ENCODE measurements around the gene LHFPL6. TPM values are rescaled to one million over a fixed set of nuclear protein-coding genes. Genes with fewer than 3 reads are reported as not detected.

LHFPL6 gene
- total RNA-seq, 2 experiments from 2014 or later = 1.2 TPM

DNA sequence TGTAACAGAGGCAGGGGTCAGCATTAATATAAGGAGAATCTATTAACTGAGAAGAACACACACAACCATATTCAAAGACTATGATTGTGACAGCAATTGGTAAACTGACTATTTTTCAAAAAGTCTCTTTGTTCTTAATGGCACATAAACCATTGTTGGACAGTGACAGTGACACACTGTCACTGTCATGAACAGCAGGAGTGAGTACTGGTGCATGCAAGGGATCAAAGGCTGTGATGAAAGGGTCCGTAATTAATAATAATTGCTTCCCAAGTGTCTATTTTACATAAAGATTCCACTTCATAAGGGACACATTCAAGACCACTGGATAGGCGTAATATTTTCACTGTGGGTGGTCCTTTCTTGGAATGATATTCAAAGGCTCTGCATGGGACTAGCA, 50.7 kb downstream of the LHFPL6 start:
- ChIA-PET CTCF (no interaction called here), POLR2A (no interaction called here)
- H3K27ac Mint-ChIP-seq = no peak overlapping the region
- H3K4me3 Mint-ChIP-seq = no peak overlapping the region
- H3K27me3 Mint-ChIP-seq = peaks cover 14% of the 10 kb centered on the region
- intact Hi-C loops (cut with DNase I, micrococcal nuclease) = no loop called here
- no peaks in the 10 kb centered on the region for H3K9me3 Mint-ChIP-seq (ENCODE audit: low read depth)
- DNase-seq = no peak
- no peaks in the 10 kb centered on the region for H3K4me1 Mint-ChIP-seq
- no peaks in the 10 kb centered on the region for H3K36me3 Mint-ChIP-seq (ENCODE audit: low read depth)
- no peak for ATAC-seq

- no peak overlapping the region for H3K4me3 Mint-ChIP-seq
- intact Hi-C loops (cut with DNase I, micrococcal nuclease) = no loop called here
- no peak for DNase-seq
- ChIA-PET CTCF (interaction anchor here (0.7 kb wide), 1 partner anchor 53 kb away, joined by 3 read pairs; no protein-coding TSS in a partner anchor), POLR2A (no interaction called here)
- H3K4me1 Mint-ChIP-seq = no peaks in the 10 kb centered on the region
- no peaks in the 10 kb centered on the region for H3K9me3 Mint-ChIP-seq (ENCODE audit: low read depth)
- no peak overlapping the region for H3K27ac Mint-ChIP-seq
- peaks cover 19% of the 10 kb centered on the region for H3K27me3 Mint-ChIP-seq
- H3K36me3 Mint-ChIP-seq (ENCODE audit: low read depth) = no peaks in the 10 kb centered on the region
- ATAC-seq = no peak
Measured at GRCh38 chr13:39550931-39551330, 52.1 kb downstream of the LHFPL6 start.

DNA sequence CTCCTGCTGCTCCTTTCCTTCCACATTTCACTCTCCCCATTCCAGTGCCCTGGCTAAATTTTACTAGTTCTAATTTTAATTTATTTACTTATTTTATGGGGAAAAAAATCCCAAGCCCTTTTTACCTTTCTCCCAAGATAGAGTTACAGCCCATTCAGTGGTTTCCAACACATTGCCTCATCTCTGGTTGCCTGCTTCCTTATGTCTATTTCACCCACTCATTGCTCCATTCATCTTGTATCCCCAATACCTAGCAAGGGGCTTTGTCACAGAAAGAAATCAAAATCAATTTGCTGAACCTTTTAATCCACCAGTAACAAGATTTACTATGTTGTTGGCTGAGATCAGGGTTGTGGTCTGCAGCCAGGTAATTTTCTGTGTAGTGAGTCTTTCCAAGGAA, 55.9 kb downstream of the LHFPL6 start:
- ATAC-seq (no peak), DNase-seq (no peak)
- Mint-ChIP-seq H3K27me3 (peaks cover 23% of the 10 kb centered on the region), H3K9me3 (ENCODE audit: low read depth) (no peaks in the 10 kb centered on the region), H3K36me3 (ENCODE audit: low read depth) (no peaks in the 10 kb centered on the region), H3K4me3 (no peak overlapping the region), H3K4me1 (no peaks in the 10 kb centered on the region), H3K27ac (no peak overlapping the region)
- intact Hi-C loops (cut with DNase I, micrococcal nuclease) = no loop called here
- POLR2A ChIA-PET = no interaction called here
- CTCF ChIA-PET = interaction anchor here (0.7 kb wide), 1 partner anchor 670 kb away, joined by 3 read pairs; no protein-coding TSS in a partner anchor

GRCh38 chr13:39542361-39542760, 60.6 kb downstream of the LHFPL6 start:
- Mint-ChIP-seq H3K9me3 (ENCODE audit: low read depth) (no peaks in the 10 kb centered on the region), H3K36me3 (ENCODE audit: low read depth) (no peaks in the 10 kb centered on the region), H3K4me3 (no peak overlapping the region), H3K27me3 (peaks cover 18% of the 10 kb centered on the region), H3K27ac (no peak overlapping the region), H3K4me1 (no peaks in the 10 kb centered on the region)
- ChIA-PET POLR2A (no interaction called here), CTCF (no interaction called here)
- intact Hi-C loops (cut with DNase I, micrococcal nuclease) = no loop called here
- DNase-seq = no peak
- no peak for ATAC-seq

DNA sequence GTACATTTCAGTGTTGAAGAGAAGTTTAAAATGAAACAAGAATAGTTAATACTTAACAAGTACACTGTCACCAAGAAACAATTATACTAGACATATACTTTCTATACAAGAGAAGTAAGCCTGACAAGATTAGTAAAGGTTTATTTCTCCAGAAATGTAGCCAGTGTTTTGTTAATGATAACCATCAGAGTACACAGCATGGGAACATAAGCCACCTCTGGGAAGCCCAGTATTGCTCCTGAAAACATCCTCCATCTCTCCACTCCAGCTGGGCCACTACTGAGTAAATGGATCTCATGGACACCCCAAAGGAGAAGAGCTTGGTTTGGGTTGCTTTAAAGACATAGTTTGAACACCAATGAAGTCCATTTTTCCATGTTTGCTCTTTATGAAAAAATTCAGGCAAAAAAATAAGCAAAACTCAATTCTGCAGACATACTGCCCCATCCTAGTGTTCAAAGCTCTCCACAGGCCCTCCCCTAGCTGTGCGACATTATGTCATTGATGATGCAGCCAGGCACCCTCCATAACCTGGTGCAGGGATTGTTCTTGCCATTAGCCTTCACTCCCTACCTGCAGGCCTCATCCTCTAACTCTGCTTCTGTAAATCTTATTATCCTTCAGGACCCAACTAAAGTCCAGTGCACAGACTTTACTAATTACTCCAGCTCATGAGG, 61.9 kb downstream of the LHFPL6 start:
- POLR2A ChIA-PET = no interaction called here
- Mint-ChIP-seq H3K36me3 (ENCODE audit: low read depth) (no peaks in the 10 kb centered on the region), H3K4me1 (no peaks in the 10 kb centered on the region), H3K27ac (no peak overlapping the region), H3K9me3 (ENCODE audit: low read depth) (no peaks in the 10 kb centered on the region), H3K4me3 (no peak overlapping the region), H3K27me3 (peaks cover 15% of the 10 kb centered on the region)
- CTCF ChIA-PET = interaction anchor here (0.7 kb wide), 1 partner anchor 47 kb away, joined by 3 read pairs; no protein-coding TSS in a partner anchor
- intact Hi-C loops (cut with DNase I, micrococcal nuclease) = no loop called here
- DNase-seq = no peak
- ATAC-seq = no peak

- H3K9me3 Mint-ChIP-seq (ENCODE audit: low read depth) = no peaks in the 10 kb centered on the region
- H3K36me3 Mint-ChIP-seq (ENCODE audit: low read depth) = no peaks in the 10 kb centered on the region
- ATAC-seq (no peak), DNase-seq (no peak)
- POLR2A ChIA-PET = no interaction called here
- CTCF ChIA-PET = interaction anchor here (0.5 to 0.7 kb wide), 2 partner anchors 14 to 41 kb away, joined by 3 read pairs; no protein-coding TSS in a partner anchor
- H3K4me1 Mint-ChIP-seq = no peaks in the 10 kb centered on the region
- no peak overlapping the region for H3K4me3 Mint-ChIP-seq
- H3K27ac Mint-ChIP-seq = no peak overlapping the region
- intact Hi-C loops (cut with DNase I, micrococcal nuclease) = no loop called here
- peaks cover 14% of the 10 kb centered on the region for H3K27me3 Mint-ChIP-seq
Measured at GRCh38 chr13:39538816-39539790, 63.9 kb downstream of the LHFPL6 start.

- H3K36me3 Mint-ChIP-seq (ENCODE audit: low read depth) = no peaks in the 10 kb centered on the region
- no peaks in the 10 kb centered on the region for H3K4me1 Mint-ChIP-seq
- peaks cover 11% of the 10 kb centered on the region for H3K27me3 Mint-ChIP-seq
- H3K9me3 Mint-ChIP-seq (ENCODE audit: low read depth) = no peaks in the 10 kb centered on the region
- intact Hi-C loops (cut with DNase I, micrococcal nuclease) = no loop called here
- POLR2A ChIA-PET = no interaction called here
- CTCF ChIA-PET = interaction anchor here (0.6 kb wide), 1 partner anchor 623 kb away, joined by 3 read pairs; no protein-coding TSS in a partner anchor
- H3K4me3 Mint-ChIP-seq = no peak overlapping the region
- H3K27ac Mint-ChIP-seq = no peak overlapping the region
- ATAC-seq (no peak), DNase-seq (no peak)
Measured at GRCh38 chr13:39536906-39537305, 66.1 kb downstream of the LHFPL6 start.

DNA sequence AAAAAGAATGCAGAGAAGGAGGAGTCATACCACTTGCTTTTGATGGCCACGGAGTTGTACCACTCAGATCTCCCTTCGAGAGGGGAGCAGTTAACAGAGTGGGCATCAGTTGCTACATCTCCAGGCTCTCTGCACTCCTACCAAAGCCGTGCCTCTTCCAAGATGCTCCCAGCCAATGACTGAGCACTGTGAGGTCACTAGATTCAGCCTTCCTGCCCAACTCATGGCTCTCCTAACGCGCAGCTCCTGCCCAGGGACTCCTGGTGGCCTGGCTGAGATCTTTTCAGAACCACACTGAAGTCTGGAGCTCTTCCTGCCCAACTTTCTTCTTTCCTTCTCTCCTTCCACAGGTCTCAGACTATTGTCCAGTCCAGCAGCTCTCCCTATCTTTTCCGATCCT, 66.7 kb downstream of the LHFPL6 start:
- no peak for ATAC-seq
- Mint-ChIP-seq H3K36me3 (ENCODE audit: low read depth) (no peaks in the 10 kb centered on the region), H3K9me3 (ENCODE audit: low read depth) (no peaks in the 10 kb centered on the region), H3K4me1 (no peaks in the 10 kb centered on the region), H3K4me3 (no peak overlapping the region), H3K27me3 (peaks cover 10% of the 10 kb centered on the region), H3K27ac (no peak overlapping the region)
- POLR2A ChIA-PET = no interaction called here
- CTCF ChIA-PET = interaction anchor here (1.0 to 1.2 kb wide), 2 partner anchors 8 to 80 kb away, joined by 3 read pairs; no protein-coding TSS in a partner anchor
- intact Hi-C loops (cut with DNase I, micrococcal nuclease) = no loop called here
- no peak for DNase-seq

- intact Hi-C loops (cut with DNase I, micrococcal nuclease) = no loop called here
- Mint-ChIP-seq H3K9me3 (ENCODE audit: low read depth) (no peaks in the 10 kb centered on the region), H3K4me3 (no peak overlapping the region), H3K36me3 (ENCODE audit: low read depth) (no peaks in the 10 kb centered on the region), H3K27ac (no peak overlapping the region), H3K27me3 (peaks cover 15% of the 10 kb centered on the region), H3K4me1 (no peaks in the 10 kb centered on the region)
- ATAC-seq (no peak), DNase-seq (no peak)
- CTCF ChIA-PET = no interaction called here
- POLR2A ChIA-PET = no interaction called here
Measured at GRCh38 chr13:39533651-39534150, 69.3 kb downstream of the LHFPL6 start.

- ATAC-seq (no peak), DNase-seq (no peak)
- Mint-ChIP-seq H3K27me3 (peaks cover 18% of the 10 kb centered on the region), H3K4me1 (no peaks in the 10 kb centered on the region), H3K9me3 (ENCODE audit: low read depth) (no peaks in the 10 kb centered on the region), H3K27ac (no peak overlapping the region), H3K36me3 (ENCODE audit: low read depth) (no peaks in the 10 kb centered on the region), H3K4me3 (no peak overlapping the region)
- CTCF ChIA-PET = no interaction called here
- POLR2A ChIA-PET = no interaction called here
- intact Hi-C loops (cut with DNase I, micrococcal nuclease) = no loop called here
Measured at GRCh38 chr13:39531646-39532045, 71.3 kb downstream of the LHFPL6 start.

GRCh38 chr13:39530916-39531315, 72.1 kb downstream of the LHFPL6 start:
- CTCF ChIA-PET = no interaction called here
- POLR2A ChIA-PET = no interaction called here
- Mint-ChIP-seq H3K4me3 (no peak overlapping the region), H3K27me3 (peaks cover 17% of the 10 kb centered on the region), H3K4me1 (no peaks in the 10 kb centered on the region), H3K36me3 (ENCODE audit: low read depth) (no peaks in the 10 kb centered on the region), H3K27ac (no peak overlapping the region), H3K9me3 (ENCODE audit: low read depth) (no peaks in the 10 kb centered on the region)
- intact Hi-C loops (cut with DNase I, micrococcal nuclease) = no loop called here
- DNase-seq (no peak), ATAC-seq (no peak)

- POLR2A ChIA-PET = no interaction called here
- peaks cover 21% of the 10 kb centered on the region for H3K27me3 Mint-ChIP-seq
- no peaks in the 10 kb centered on the region for H3K9me3 Mint-ChIP-seq (ENCODE audit: low read depth)
- H3K36me3 Mint-ChIP-seq (ENCODE audit: low read depth) = no peaks in the 10 kb centered on the region
- no peak overlapping the region for H3K27ac Mint-ChIP-seq
- CTCF ChIA-PET = no interaction called here
- no peak overlapping the region for H3K4me3 Mint-ChIP-seq
- ATAC-seq = no peak
- no peak for DNase-seq
- no peaks in the 10 kb centered on the region for H3K4me1 Mint-ChIP-seq
- intact Hi-C loops (cut with DNase I, micrococcal nuclease) = no loop called here
Measured at GRCh38 chr13:39528661-39528980, 74.4 kb downstream of the LHFPL6 start.

Measured in activated CD4-positive, alpha-beta T cell treated with anti-CD3 and anti-CD28 coated beads for 36 hours (primary cell).